Measurements from ENCODE around the gene AMBRA1. TPM values are rescaled to one million over a fixed set of nuclear protein-coding genes. Genes with fewer than 3 reads are reported as not detected.
A peak's percentile ranks its signal among the peaks of the same experiment; 100 is the strongest.

AMBRA1 gene
- total RNA-seq, 3 donors from 2014 or later (not counting 1 experiment from before 2014, with no cell fraction given) = 41.3 to 52.7 (median 46.2) TPM

DNA sequence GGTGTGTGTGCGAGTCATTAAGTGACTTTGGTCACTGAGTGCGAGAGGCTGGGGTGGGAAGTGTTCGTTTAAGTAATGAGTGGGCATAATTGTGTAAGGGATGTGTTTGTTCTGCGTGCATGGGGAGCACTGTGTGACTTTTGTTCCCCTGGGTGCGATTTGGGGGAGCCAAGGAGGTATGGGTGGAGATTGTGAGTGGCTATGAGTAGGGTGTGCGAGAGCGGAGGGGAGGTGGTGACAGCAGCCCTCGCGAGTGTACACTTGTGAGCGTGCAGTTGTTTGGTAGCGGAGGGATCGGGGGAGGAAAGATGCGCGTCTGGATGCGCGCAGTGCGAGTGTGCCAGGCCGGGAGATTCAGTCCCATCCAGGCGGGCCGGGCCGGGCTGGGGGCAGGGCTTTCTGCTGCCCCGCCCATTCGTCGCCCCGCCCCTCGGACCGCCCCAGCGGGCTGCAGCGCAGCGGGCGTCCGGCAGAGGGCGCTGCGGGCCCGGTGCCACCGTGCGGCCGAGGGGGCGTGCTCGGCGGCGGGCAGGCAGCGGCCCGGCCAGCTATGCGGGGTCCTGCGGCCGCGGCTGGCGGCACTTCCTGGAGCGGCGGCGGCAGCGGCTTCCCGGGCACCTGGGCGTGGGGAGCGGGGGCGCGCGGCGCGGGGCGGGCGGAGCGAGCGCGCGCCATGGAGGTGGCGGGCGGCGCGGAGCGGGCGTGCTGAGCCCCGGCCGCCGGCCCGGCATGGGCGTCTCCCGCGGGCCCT lies 246.8 kb downstream of the AMBRA1 start, which contains the start of gene DGKZ:
DGKZ (plus strand) TSS at position 578 of the 751 bp plus-strand sequence. CDS start 197 bp downstream, outside the sequence.
- Histone ChIP-seq H3K27ac (ENCODE audit: low read length) (peak within 1 kb of the TSS; percentile 41), H3K9me3 (ENCODE audit: control insufficient read depth, insufficient read depth, low read length) (no peaks in the 10 kb centered on the region), H3K4me1 (ENCODE audit: control insufficient read depth, insufficient read depth, low read length) (peaks cover 73% of the 10 kb centered on the region), H3K36me3 (ENCODE audit: control insufficient read depth, insufficient read depth, low read length) (peaks cover 8% of the 10 kb centered on the region), H3K4me3 (ENCODE audit: low read length) (peak within 1 kb of the TSS; percentile 93), H3K27me3 (ENCODE audit: control insufficient read depth, insufficient read depth, low read length) (no peaks in the 10 kb centered on the region)
- ATAC-seq (peak; percentile 80 to 94 (median 84)), DNase-seq (peak; percentile 93 to 96)
- peaks cover 57 to 64% of the 10 kb centered on the region in 2 donors for H3K4me1 Mint-ChIP-seq
- H3K4me3 Mint-ChIP-seq = peak within 1 kb of the TSS; percentile 93
- no peaks in the 10 kb centered on the region for H3K36me3 Mint-ChIP-seq
- TF ChIP-seq, protein P1, sequence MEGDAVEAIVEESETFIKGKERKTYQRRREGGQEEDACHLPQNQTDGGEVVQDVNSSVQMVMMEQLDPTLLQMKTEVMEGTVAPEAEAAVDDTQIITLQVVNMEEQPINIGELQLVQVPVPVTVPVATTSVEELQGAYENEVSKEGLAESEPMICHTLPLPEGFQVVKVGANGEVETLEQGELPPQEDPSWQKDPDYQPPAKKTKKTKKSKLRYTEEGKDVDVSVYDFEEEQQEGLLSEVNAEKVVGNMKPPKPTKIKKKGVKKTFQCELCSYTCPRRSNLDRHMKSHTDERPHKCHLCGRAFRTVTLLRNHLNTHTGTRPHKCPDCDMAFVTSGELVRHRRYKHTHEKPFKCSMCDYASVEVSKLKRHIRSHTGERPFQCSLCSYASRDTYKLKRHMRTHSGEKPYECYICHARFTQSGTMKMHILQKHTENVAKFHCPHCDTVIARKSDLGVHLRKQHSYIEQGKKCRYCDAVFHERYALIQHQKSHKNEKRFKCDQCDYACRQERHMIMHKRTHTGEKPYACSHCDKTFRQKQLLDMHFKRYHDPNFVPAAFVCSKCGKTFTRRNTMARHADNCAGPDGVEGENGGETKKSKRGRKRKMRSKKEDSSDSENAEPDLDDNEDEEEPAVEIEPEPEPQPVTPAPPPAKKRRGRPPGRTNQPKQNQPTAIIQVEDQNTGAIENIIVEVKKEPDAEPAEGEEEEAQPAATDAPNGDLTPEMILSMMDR (IDR thresholded peaks at IDR 0.05) = peak; percentile 69
- peak within 1 kb of the TSS; percentile 90 for H3K27ac Mint-ChIP-seq
- no peaks in the 10 kb centered on the region for H3K9me3 Mint-ChIP-seq
- no peaks in the 10 kb centered on the region for H3K27me3 Mint-ChIP-seq (ENCODE audit: low read depth in 2 of 2)
- WGBS (ENCODE audit: insufficient coverage) = 3% methylated on average over 80 of the region's 80 CpGs
- intact Hi-C loops (cut with micrococcal nuclease) = loop anchor here (1.0 to 10.0 kb wide), 5 partner anchors 20 to 270 kb away; partner anchors contain the start of genes ATG13, HARBI1, MDK and PHF21A

Other genes starting within 250 kb of the AMBRA1 start
- gene DGKZ, start 246.6 kb downstream of the AMBRA1 start, total RNA-seq = 100 to 1,000 TPM; 307 to 377 (median 350) TPM
- gene MDK, start 212.4 kb downstream of the AMBRA1 start, total RNA-seq = 10 to 100 TPM in 1 of 3 donors, 1 to 10 TPM in 2; 4.5 to 10.6 (median 6.3) TPM
- 1 to 10 TPM; 2.2 to 6.5 (median 3.7) TPM for gene CHRM4, start 202.2 kb downstream of the AMBRA1 start, total RNA-seq
- 10 to 100 TPM in 2 of 3 donors, 1 to 10 TPM in 1; 9.9 to 16.8 (median 12.7) TPM for gene HARBI1, start 23.2 kb upstream of the AMBRA1 start, total RNA-seq
- gene ATG13, start 23.5 kb upstream of the AMBRA1 start, total RNA-seq = 100 to 1,000 TPM; 125 to 137 (median 132) TPM
- gene ARHGAP1, start 106.6 kb upstream of the AMBRA1 start, total RNA-seq = 100 to 1,000 TPM in 2 of 3 donors, 10 to 100 TPM in 1; 89.8 to 111 (median 102) TPM
- 10 to 100 TPM in 1 of 3 donors, 1 to 10 TPM in 2; 9.1 to 19.0 (median 9.6) TPM for gene ZNF408, start 107.0 kb upstream of the AMBRA1 start, total RNA-seq
- under 1 TPM in 1 of 3 donors, not detected in 2; 0.14 TPM for gene F2, start 125.2 kb upstream of the AMBRA1 start, total RNA-seq

All from natural killer cell (primary cell).